GM12875 (cell line): ENCODE results near the gene IP6K1.

ENCODE experiments used
- H3K4me3 ChIP-seq: one replicate; pipeline ENCODE4 v1.5.1; 2011; ENCODE audit warnings: low read depth, low read length, control low read depth
- CTCF ChIP-seq: IDR thresholded peaks from 2 replicates; pipeline ENCODE4 v1.5.1; 2011; ENCODE audit warnings: low read depth, mild to moderate bottlenecking, control low read depth, inconsistent platforms, low read length, moderate library complexity, borderline replicate concordance; ENCODE audit not compliant: insufficient read depth

IP6K1 gene

GRCh38 chr3:49721896-49722781, 64.2 kb downstream of the IP6K1 start:
- peak overlapping the region; percentile 100 for H3K4me3 ChIP-seq
- TF ChIP-seq CTCF: no peak

DNA sequence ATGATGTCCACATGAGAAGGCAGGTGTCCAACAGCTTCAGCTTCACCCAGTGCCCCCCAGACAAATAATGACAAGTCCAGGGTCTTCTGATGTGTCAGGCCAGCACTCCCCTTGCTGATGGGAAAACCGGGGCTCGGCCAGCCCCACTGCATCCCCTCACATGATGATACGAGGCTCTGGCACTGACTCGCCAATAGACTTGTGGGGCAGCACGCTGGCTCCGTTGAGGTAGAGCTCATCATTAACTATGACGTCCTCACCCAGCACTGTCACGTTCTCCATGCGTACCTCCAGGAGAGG, 64.8 kb downstream of the IP6K1 start:
- TF ChIP-seq CTCF: no peak
- H3K4me3 ChIP-seq: no peak overlapping the region

GRCh38 chr3:49720855-49721595, 65.3 kb downstream of the IP6K1 start:
- no peak overlapping the region for H3K4me3 ChIP-seq
- TF ChIP-seq CTCF: no peak

DNA sequence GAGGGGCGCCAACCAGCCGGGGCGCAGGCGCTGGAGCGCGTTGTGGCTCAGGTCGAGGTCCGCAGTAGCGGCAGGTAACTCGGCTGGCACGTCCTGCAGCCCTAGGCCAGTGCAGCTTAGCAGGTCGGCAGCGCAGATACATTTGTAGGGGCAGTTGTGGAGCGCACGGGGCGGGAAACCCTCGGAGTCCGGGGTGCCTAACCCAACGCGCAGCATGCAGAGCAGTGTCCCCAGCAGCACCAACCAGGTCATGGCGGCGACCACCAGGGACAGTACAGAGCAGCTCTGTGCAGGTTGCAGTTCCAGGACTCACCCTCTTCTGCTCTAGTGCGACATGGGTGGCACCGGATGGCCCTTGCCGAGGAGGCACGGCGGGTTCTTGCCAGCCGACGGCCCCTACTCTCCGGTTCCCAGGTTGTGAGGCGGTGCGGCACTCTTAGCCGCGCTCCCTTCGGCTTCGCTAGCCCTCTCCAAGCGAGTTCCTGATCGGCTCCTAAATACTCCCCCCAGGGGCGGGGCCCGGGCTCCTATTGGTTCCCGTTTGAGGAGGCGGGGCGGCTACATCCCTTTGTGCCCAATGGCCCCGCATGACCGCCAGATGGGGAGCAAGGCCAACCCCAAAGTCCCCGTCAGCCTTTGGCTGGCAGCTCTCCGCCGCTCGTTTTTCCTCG, 67.0 kb downstream of the IP6K1 start, which contains the start of gene AMIGO3:
AMIGO3 (minus strand) TSS at position 471 of the 671 bp plus-strand sequence; CDS start at position 252, 219 bp downstream.
- H3K4me3 ChIP-seq: peak within 1 kb of the TSS; percentile 65
- peak; percentile 92 for TF ChIP-seq CTCF

DNA sequence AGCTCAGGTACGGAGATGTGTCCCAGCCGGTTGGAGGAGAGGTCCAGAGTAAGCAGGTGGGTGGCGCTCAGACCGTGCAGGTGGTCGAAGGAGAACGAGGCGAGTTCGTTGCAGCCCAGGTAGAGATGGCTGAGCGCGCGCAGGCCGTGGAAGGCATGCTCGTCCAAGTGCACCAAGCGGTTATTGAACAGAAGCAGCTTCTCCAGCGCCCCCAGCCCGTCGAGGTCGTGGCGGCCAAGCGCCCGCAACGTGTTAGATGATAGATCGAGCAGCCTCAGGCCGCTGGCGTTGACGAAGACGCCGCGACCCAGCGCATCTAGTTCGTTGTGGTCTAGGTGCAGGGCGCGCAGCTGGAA, 67.5 kb downstream of the IP6K1 start:
- no peak for TF ChIP-seq CTCF
- H3K4me3 ChIP-seq: peak overlapping the region; percentile 65

- no peak overlapping the region for H3K4me3 ChIP-seq
- no peak for TF ChIP-seq CTCF
Measured at GRCh38 chr3:49717959-49718857, 68.1 kb downstream of the IP6K1 start.
